Endothelial cell of umbilical vein (primary cell): ENCODE results near the gene ARMC8. TPM values are rescaled to one million over a fixed set of nuclear protein-coding genes. Genes with fewer than 3 reads are reported as not detected.

Experiments used
- BruUV-seq: library from RNA; stranded (reverse); fragments of 400-500 nt; replicated peaks from 2 replicates; lab custom pipeline; 2021; lab: Mats Ljungman, UMichigan
- CTCF ChIA-PET: fragments of 300-600, 350-600 bp; sonication (Branson Sonifier 250); formaldehyde crosslinking; loops from one replicate; lab custom pipeline; 2021; ENCODE audit warnings: antibody characterized with exemption, inconsistent platforms; lab: Charles Lee
- POLR2A ChIA-PET: fragments of 300-600, 350-600 bp; sonication (Branson Sonifier 250); formaldehyde crosslinking; loops from one replicate; lab custom pipeline; 2021; ENCODE audit warnings: antibody characterized with exemption, inconsistent platforms; lab: Charles Lee
- DNase-seq: peaks from one replicate; pipeline ENCODE4 v3.0.0-alpha.2; 2011; ENCODE audit warnings: low read depth, low spot score
- FAIRE-seq: peaks from 2 replicates; lab custom pipeline; 2011; peaks lifted over from hg19 to GRCh38; lab: Jason Lieb, UNC
- H2AFZ ChIP-seq: 2 replicates; pipeline ENCODE4 v1.6.0; 2012; ENCODE audit warnings: low read depth, low read length, control low read depth, inconsistent platforms
- H3K27ac ChIP-seq: 2 replicates; pipeline ENCODE4 v1.5.1; 2011; ENCODE audit warnings: low read depth, mild to moderate bottlenecking, control low read depth, low read length, moderate library complexity; ENCODE audit not compliant: insufficient read depth
- H3K27me3 ChIP-seq, 2 experiments: 2 replicates each; pipeline versions ENCODE4 v1.6.0 to v1.6.1; 2011; ENCODE audit warnings: low read length in 2 of 2, mixed read lengths in 1 of 2; ENCODE audit not compliant: control insufficient read depth in 2 of 2, insufficient read depth in 2 of 2
- H3K36me3 ChIP-seq, 2 experiments: 2 replicates in 1 of 2; 3 replicates in 1 of 2; pipeline ENCODE4 v1.5.1; 2011; ENCODE audit warnings: low read length in 2 of 2, mild to moderate bottlenecking in 1 of 2, moderate library complexity in 1 of 2; ENCODE audit not compliant: control insufficient read depth in 2 of 2, insufficient read depth in 2 of 2; ENCODE audit errors: extremely low read depth in 1 of 2
- H3K4me1 ChIP-seq: 3 replicates; pipeline ENCODE4 v1.5.1; 2011; ENCODE audit warnings: mild to moderate bottlenecking, low read length; ENCODE audit not compliant: control insufficient read depth, insufficient read depth; ENCODE audit errors: extremely low read depth
- H3K4me2 ChIP-seq: 2 replicates; pipeline ENCODE4 v1.6.1; 2011; ENCODE audit warnings: low read length, control low read depth, mixed read lengths; ENCODE audit not compliant: insufficient read depth
- H3K4me3 ChIP-seq, 3 experiments: fragments of 200-600 bp in 1 of 3; sonication (generic), shearing (Covaris generic) in 1 of 3; replicated peaks in 1 of 3; 2 replicates each; pipeline ENCODE4 v1.5.1; 2011 to 2016; ENCODE audit warnings: control low read depth in 3 of 3, low read length in 3 of 3, mild to moderate bottlenecking in 2 of 3, inconsistent platforms in 1 of 3, low read depth in 1 of 3, moderate library complexity in 1 of 3; ENCODE audit not compliant: insufficient read depth in 1 of 3
- H3K79me2 ChIP-seq: 2 replicates; pipeline ENCODE4 v1.6.0; 2012; ENCODE audit warnings: low read length, inconsistent platforms; ENCODE audit not compliant: control insufficient read depth, insufficient read depth
- H3K9ac ChIP-seq: replicated peaks from 2 replicates; pipeline ENCODE3; 2011; ENCODE audit warnings: low read length, control low read depth; ENCODE audit not compliant: insufficient read depth; ENCODE audit errors: extremely low read depth
- H3K9me1 ChIP-seq: replicated peaks from 3 replicates; pipeline ENCODE4 v1.6.0; 2011; ENCODE audit warnings: mild to moderate bottlenecking, low read length; ENCODE audit not compliant: control insufficient read depth, insufficient read depth; ENCODE audit errors: extremely low read depth
- H3K9me3 ChIP-seq: replicated peaks from 2 replicates; pipeline ENCODE4 v1.5.1; 2012; ENCODE audit warnings: low read length, inconsistent platforms; ENCODE audit not compliant: control insufficient read depth, insufficient read depth
- H4K20me1 ChIP-seq: replicated peaks from 2 replicates; pipeline ENCODE3; 2011; ENCODE audit warnings: mild to moderate bottlenecking, low read length; ENCODE audit not compliant: control insufficient read depth, insufficient read depth; ENCODE audit errors: extremely low read depth
- EZH2 ChIP-seq: IDR thresholded peaks from 2 replicates; pipeline ENCODE4 v1.6.1; 2012; ENCODE audit warnings: borderline replicate concordance, low read depth, mild to moderate bottlenecking, moderate library complexity, low read length, inconsistent platforms; ENCODE audit not compliant: severe bottlenecking
- FOS ChIP-seq: IDR thresholded peaks from 2 replicates; pipeline ENCODE4 v1.6.1; 2011; ENCODE audit warnings: mild to moderate bottlenecking, low read length, moderate library complexity, borderline replicate concordance; ENCODE audit not compliant: insufficient read depth
- GATA2 ChIP-seq: IDR thresholded peaks from 2 replicates; pipeline ENCODE4 v1.7.0; 2011; ENCODE audit warnings: low read depth, mild to moderate bottlenecking, moderate library complexity, mixed read lengths, low read length; ENCODE audit not compliant: insufficient read length, insufficient read depth
- JUN ChIP-seq: IDR thresholded peaks from 2 replicates; pipeline ENCODE4 v1.6.1; 2011; ENCODE audit warnings: borderline replicate concordance, low read depth; ENCODE audit not compliant: insufficient read length, insufficient read depth
- MYC ChIP-seq: IDR thresholded peaks from one replicate; pipeline ENCODE4 v1.6.1; 2011; ENCODE audit warnings: mild to moderate bottlenecking, low read depth, low read length
- POLR2A ChIP-seq: IDR thresholded peaks from 2 replicates; pipeline ENCODE4 v1.6.1; 2012; ENCODE audit warnings: low read depth, mild to moderate bottlenecking, control low read depth, low read length
- POLR2AphosphoS5 ChIP-seq: IDR thresholded peaks from 2 replicates; pipeline ENCODE4 v1.6.1; 2012; ENCODE audit warnings: low read depth, mild to moderate bottlenecking, control low read depth, low read length, moderate library complexity; ENCODE audit not compliant: insufficient read depth
- dilution Hi-C: fragments of 300-500 bp; cut with MboI; formaldehyde crosslinking; loops from one replicate; pipeline ENCODE4 v1.15.0; 2019; ENCODE audit warnings: low sequenced_read_pairs; ENCODE audit not compliant: extremely low pct_ligation_motif_present
- intact Hi-C: fragments of 100-400 bp; cut with micrococcal nuclease; formaldehyde crosslinking; loops from one replicate; pipeline ENCODE4 v1.10.0; 2022
- polyA plus RNA-seq, 4 experiments: library from polyadenylated mRNA; depleted of rRNA in 3 of 4; stranded (reverse) in 3 of 4; unstranded in 1 of 4; fragments of >200 nt; gene quantifications; 2 replicates each; pipeline versions ENCODE4 v1.2.1 to v1.2.3, GENCODE V29; 2011 to 2012; ENCODE audit warnings: missing spikeins in 1 of 4
- total RNA-seq: library from RNA; stranded (reverse); gene quantifications from 2 replicates; pipeline ENCODE4 v1.2.3, GENCODE V29; 2021
- TF ChIP-seq, protein P1 (sequence below): IDR thresholded peaks from 2 replicates; pipeline ENCODE4 v1.6.1; 2011; ENCODE audit not compliant: insufficient read depth, insufficient read length
- TF ChIP-seq, protein P2 (sequence below), 2 donors: IDR thresholded peaks; 1 replicate in 1 of 2; 2 replicates in 1 of 2; pipeline ENCODE4 v1.5.1; 2011; ENCODE audit warnings: low read length in 2 of 2, mild to moderate bottlenecking in 2 of 2, moderate library complexity in 2 of 2, control low read depth in 1 of 2, inconsistent platforms in 1 of 2, low read depth in 1 of 2; ENCODE audit not compliant: insufficient read depth in 1 of 2; ENCODE audit errors: extremely low read depth in 1 of 2

ARMC8 gene
- total and polyA plus RNA-seq, 2 donors (not counting 3 experiments of a cell fraction or from before 2014, with no cell fraction given): 39.6 to 46.0 TPM

DNA sequence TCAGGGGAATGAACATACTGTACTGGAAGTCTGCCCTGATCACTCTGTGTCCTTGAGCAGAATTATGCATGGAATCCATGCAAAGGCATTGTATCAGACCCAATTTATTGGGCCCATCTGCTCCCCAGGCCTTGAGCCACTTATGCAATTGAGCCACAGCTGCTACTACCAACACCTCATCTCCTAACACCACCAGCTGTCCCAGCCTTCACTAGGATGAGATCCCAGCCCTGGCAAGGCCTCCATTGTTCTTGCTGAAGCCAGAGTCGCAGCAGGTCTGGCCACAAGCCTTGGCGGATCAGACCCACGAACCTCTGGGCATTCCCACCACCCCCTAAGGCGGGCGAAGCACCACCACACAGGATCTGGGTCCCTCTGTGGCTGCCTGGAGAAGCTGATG, 151.7 kb downstream of the ARMC8 start:
- peaks cover 8 to 11% of the 10 kb centered on the region in 2 experiments for H3K27me3 ChIP-seq
- no peaks in the 10 kb centered on the region for H4K20me1 ChIP-seq
- dilution Hi-C loops: no loop called here
- H3K27ac ChIP-seq: no peak overlapping the region
- no peaks in the 10 kb centered on the region for H3K9me1 ChIP-seq
- no peaks in the 10 kb centered on the region for H3K36me3 ChIP-seq
- H3K4me3 ChIP-seq: no peak overlapping the region
- no peak for DNase-seq
- no peak overlapping the region for H2AFZ ChIP-seq
- POLR2A ChIA-PET: no interaction called here
- intact Hi-C loops: loop anchor here (10.0 kb wide), 1 partner anchor 256 kb away; the partner anchor contains the start of gene CEP70
- H3K4me1 ChIP-seq: no peaks in the 10 kb centered on the region
- no peaks in the 10 kb centered on the region for H3K9me3 ChIP-seq
- H3K79me2 ChIP-seq: no peaks in the 10 kb centered on the region
- no peak overlapping the region for H3K9ac ChIP-seq
- H3K4me2 ChIP-seq: no peak overlapping the region
- no TSS peak for BruUV-seq
- TF ChIP-seq, protein P1, sequence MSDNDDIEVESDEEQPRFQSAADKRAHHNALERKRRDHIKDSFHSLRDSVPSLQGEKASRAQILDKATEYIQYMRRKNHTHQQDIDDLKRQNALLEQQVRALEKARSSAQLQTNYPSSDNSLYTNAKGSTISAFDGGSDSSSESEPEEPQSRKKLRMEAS: no peak
- no peak for TF ChIP-seq EZH2
- no peak for TF ChIP-seq POLR2AphosphoS5
- no peak for TF ChIP-seq GATA2
- TF ChIP-seq, protein P2, sequence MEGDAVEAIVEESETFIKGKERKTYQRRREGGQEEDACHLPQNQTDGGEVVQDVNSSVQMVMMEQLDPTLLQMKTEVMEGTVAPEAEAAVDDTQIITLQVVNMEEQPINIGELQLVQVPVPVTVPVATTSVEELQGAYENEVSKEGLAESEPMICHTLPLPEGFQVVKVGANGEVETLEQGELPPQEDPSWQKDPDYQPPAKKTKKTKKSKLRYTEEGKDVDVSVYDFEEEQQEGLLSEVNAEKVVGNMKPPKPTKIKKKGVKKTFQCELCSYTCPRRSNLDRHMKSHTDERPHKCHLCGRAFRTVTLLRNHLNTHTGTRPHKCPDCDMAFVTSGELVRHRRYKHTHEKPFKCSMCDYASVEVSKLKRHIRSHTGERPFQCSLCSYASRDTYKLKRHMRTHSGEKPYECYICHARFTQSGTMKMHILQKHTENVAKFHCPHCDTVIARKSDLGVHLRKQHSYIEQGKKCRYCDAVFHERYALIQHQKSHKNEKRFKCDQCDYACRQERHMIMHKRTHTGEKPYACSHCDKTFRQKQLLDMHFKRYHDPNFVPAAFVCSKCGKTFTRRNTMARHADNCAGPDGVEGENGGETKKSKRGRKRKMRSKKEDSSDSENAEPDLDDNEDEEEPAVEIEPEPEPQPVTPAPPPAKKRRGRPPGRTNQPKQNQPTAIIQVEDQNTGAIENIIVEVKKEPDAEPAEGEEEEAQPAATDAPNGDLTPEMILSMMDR (IDR thresholded peaks at IDR 0.05; ENCODE audit: extremely low read depth in 1 of 2, insufficient read depth in 1 of 2, low read depth in 1 of 2, low read length in 2 of 2): no peak
- TF ChIP-seq POLR2A: no peak
- no peak for TF ChIP-seq FOS
- TF ChIP-seq MYC: no peak
- TF ChIP-seq JUN: no peak
- no peak for FAIRE-seq
- CTCF ChIA-PET: interaction anchor here (2.2 kb wide), 1 partner anchor 27 kb away, joined by 4 read pairs; no protein-coding TSS in a partner anchor
